Measurements from ENCODE around the gene C9orf43. TPM values are rescaled to one million over a fixed set of nuclear protein-coding genes. Genes with fewer than 3 reads are reported as not detected.
A peak's percentile ranks its signal among the peaks of the same experiment; 100 is the strongest.
"Not testable (repeated sequence)": the region's sequence is repeated elsewhere in the genome, so short reads cannot be mapped to it uniquely, and the experiment has no call there.

The C9orf43 gene
- total RNA-seq, 1 donor from 2014 or later: 0.48 TPM

- no peaks in the 10 kb centered on the region for H3K9me3 Mint-ChIP-seq
- peaks cover 33% of the 10 kb centered on the region for H3K36me3 Mint-ChIP-seq (ENCODE audit: low read depth)
- H3K4me1 Mint-ChIP-seq (ENCODE audit: low read depth): peaks cover 20% of the 10 kb centered on the region
Measured at GRCh38 chr9:113409481-113409880, 1.1 kb upstream of the C9orf43 start.

DNA sequence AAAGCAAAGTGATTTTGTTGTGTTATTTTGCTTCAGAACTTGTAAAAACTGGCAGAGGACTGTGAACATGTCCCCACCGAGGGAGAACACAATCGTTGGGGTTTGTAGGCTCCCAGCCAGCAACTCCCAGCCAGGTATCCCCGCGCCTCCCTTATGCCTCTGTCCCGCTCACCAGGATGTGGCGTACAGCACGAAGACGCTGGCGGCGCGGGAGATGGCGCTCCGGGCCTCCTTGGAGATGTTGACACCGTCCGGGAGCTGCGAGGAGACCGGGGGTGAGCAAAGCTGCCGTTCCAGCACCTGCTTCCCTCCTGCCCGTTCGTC is 702 bp upstream of the C9orf43 start:
- Mint-ChIP-seq H3K36me3 (ENCODE audit: low read depth) (peaks cover 33% of the 10 kb centered on the region), H3K4me1 (ENCODE audit: low read depth) (peaks cover 20% of the 10 kb centered on the region), H3K27me3 (ENCODE audit: low read depth) (no peaks in the 10 kb centered on the region), H3K4me3 (ENCODE audit: low read depth) (peak overlapping the region; percentile 97), H3K9me3 (no peaks in the 10 kb centered on the region), H3K27ac (peak overlapping the region; percentile 99)
- intact Hi-C loops (cut with micrococcal nuclease): loop anchor here (1.0 to 5.0 kb wide), 9 partner anchors 9 to 258 kb away; partner anchors contain the start of genes ALAD, CDC26, FKBP15 and HDHD3
- no peak for DNase-seq (ENCODE audit: low spot score)

More at GRCh38 chr9:113409481-113409880, 1.1 kb upstream of the C9orf43 start:
- DNase-seq (ENCODE audit: low spot score): no peak
- Mint-ChIP-seq H3K27ac (peak overlapping the region; percentile 99), H3K4me3 (ENCODE audit: low read depth) (peak overlapping the region; percentile 97), H3K27me3 (ENCODE audit: low read depth) (no peaks in the 10 kb centered on the region)
- intact Hi-C loops (cut with micrococcal nuclease): no loop called here

DNA sequence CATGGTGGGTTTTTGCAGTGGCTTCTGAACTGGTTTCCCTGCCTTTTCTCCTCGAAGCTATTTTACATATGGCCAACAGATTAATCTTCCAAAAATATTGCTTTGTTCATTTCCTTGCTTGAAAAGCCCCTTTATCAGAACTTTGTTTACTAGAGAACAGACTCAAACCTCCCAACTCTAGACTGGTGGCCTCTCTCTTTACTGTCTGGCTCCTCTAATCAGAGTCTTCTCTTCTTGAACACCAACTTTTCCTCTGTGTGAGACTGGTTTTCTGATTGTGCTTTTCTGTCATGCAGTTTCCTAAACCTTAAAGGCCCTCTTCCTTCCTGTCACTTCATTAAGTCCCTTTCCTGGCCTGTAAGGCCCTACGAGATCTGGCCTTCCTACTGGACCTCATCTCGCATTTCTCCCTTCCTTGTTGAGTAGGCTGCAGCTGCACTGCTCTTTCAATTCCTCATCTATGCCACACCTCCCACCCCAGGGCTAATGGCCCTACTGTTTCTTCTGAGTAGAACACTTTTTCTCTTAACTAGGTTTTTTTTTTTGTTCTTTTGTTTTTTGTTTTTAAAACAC is 5.7 kb downstream of the C9orf43 start:
- Mint-ChIP-seq H3K36me3 (ENCODE audit: low read depth) (no peaks in the 10 kb centered on the region), H3K4me3 (ENCODE audit: low read depth) (no peak overlapping the region), H3K4me1 (ENCODE audit: low read depth) (no peaks in the 10 kb centered on the region), H3K27ac (no peak overlapping the region), H3K27me3 (ENCODE audit: low read depth) (peaks cover 7% of the 10 kb centered on the region), H3K9me3 (no peaks in the 10 kb centered on the region)
- no peak for DNase-seq (ENCODE audit: low spot score)
- intact Hi-C loops (cut with micrococcal nuclease): no loop called here

DNA sequence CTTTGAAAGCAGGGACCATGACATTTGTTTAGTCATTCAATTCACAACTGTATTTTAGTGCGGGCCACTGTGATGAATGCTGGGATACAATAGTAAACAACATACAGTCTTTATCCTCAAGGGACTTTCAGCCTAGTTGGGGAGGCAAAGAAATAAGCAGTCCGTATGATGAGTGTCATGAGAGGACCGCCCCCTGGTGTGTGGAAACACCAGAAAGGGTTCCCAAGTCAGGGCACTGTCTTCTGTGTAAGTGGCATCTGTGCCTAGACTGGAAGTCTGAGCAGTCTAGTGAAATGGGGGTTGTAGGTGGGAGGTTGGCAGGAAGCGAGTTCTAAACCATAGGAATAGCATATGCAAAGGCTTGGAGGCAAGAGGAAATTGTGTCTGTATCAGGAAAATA is 6.8 kb downstream of the C9orf43 start:
- no peak overlapping the region for H3K27ac Mint-ChIP-seq
- no peak overlapping the region for H3K4me3 Mint-ChIP-seq (ENCODE audit: low read depth)
- no peak for DNase-seq (ENCODE audit: low spot score)
- no peaks in the 10 kb centered on the region for H3K9me3 Mint-ChIP-seq
- intact Hi-C loops (cut with micrococcal nuclease): no loop called here
- H3K36me3 Mint-ChIP-seq (ENCODE audit: low read depth): no peaks in the 10 kb centered on the region
- H3K27me3 Mint-ChIP-seq (ENCODE audit: low read depth): peaks cover 7% of the 10 kb centered on the region
- no peaks in the 10 kb centered on the region for H3K4me1 Mint-ChIP-seq (ENCODE audit: low read depth)

GRCh38 chr9:113421726-113422125 is 11.2 kb downstream of the C9orf43 start:
- Mint-ChIP-seq H3K36me3 (ENCODE audit: low read depth) (no peaks in the 10 kb centered on the region), H3K27ac (no peak overlapping the region), H3K4me1 (ENCODE audit: low read depth) (no peaks in the 10 kb centered on the region), H3K4me3 (ENCODE audit: low read depth) (no peak overlapping the region), H3K27me3 (ENCODE audit: low read depth) (peaks cover 30% of the 10 kb centered on the region), H3K9me3 (no peaks in the 10 kb centered on the region)
- intact Hi-C loops (cut with micrococcal nuclease): no loop called here
- no peak for DNase-seq (ENCODE audit: low spot score)

- no peak for DNase-seq (ENCODE audit: low spot score)
Measured at GRCh38 chr9:113425072-113425471, 14.5 kb downstream of the C9orf43 start.

GRCh38 chr9:113426701-113427100 is 16.2 kb downstream of the C9orf43 start:
- Mint-ChIP-seq H3K27ac (no peak overlapping the region), H3K36me3 (ENCODE audit: low read depth) (no peaks in the 10 kb centered on the region), H3K27me3 (ENCODE audit: low read depth) (peaks cover 26% of the 10 kb centered on the region), H3K4me1 (ENCODE audit: low read depth) (no peaks in the 10 kb centered on the region), H3K9me3 (no peaks in the 10 kb centered on the region), H3K4me3 (ENCODE audit: low read depth) (no peak overlapping the region)
- intact Hi-C loops (cut with micrococcal nuclease): no loop called here
- no peak for DNase-seq (ENCODE audit: low spot score)

More at GRCh38 chr9:113425072-113425471, 14.5 kb downstream of the C9orf43 start:
- Mint-ChIP-seq H3K4me3 (ENCODE audit: low read depth) (no peak overlapping the region), H3K9me3 (no peaks in the 10 kb centered on the region), H3K27ac (no peak overlapping the region), H3K27me3 (ENCODE audit: low read depth) (peaks cover 31% of the 10 kb centered on the region), H3K4me1 (ENCODE audit: low read depth) (no peaks in the 10 kb centered on the region), H3K36me3 (ENCODE audit: low read depth) (no peaks in the 10 kb centered on the region)
- intact Hi-C loops (cut with micrococcal nuclease): no loop called here

DNA sequence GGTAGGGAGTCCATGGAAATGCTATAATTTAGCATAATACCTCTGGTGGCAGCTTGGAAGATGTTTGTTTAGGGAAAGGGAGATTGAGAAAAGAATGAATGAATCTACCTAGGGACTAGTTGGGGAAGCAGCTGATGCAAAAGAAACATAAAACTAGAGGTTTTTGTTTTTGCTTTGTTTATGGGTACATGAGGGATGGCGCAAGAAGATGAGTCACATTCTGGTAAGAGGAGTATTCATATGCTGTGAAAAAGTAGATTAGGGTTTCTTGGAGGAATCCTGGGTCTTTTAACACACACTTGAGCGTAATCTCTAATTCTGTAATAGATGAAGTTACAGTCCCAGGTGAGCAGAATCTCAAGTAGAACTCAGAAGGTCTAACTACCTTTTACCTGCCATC is 17.1 kb downstream of the C9orf43 start:
- no peak for DNase-seq (ENCODE audit: low spot score)
- H3K27ac Mint-ChIP-seq: no peak overlapping the region
- H3K27me3 Mint-ChIP-seq (ENCODE audit: low read depth): peaks cover 31% of the 10 kb centered on the region
- no peaks in the 10 kb centered on the region for H3K36me3 Mint-ChIP-seq (ENCODE audit: low read depth)
- intact Hi-C loops (cut with micrococcal nuclease): no loop called here
- no peaks in the 10 kb centered on the region for H3K4me1 Mint-ChIP-seq (ENCODE audit: low read depth)
- no peaks in the 10 kb centered on the region for H3K9me3 Mint-ChIP-seq
- no peak overlapping the region for H3K4me3 Mint-ChIP-seq (ENCODE audit: low read depth)

- H3K27me3 Mint-ChIP-seq (ENCODE audit: low read depth): peaks cover 35% of the 10 kb centered on the region
- intact Hi-C loops (cut with micrococcal nuclease): no loop called here
- H3K4me1 Mint-ChIP-seq (ENCODE audit: low read depth): no peaks in the 10 kb centered on the region
- no peak for DNase-seq (ENCODE audit: low spot score)
- no peak overlapping the region for H3K27ac Mint-ChIP-seq
- H3K4me3 Mint-ChIP-seq (ENCODE audit: low read depth): no peak overlapping the region
- H3K9me3 Mint-ChIP-seq: no peaks in the 10 kb centered on the region
- H3K36me3 Mint-ChIP-seq (ENCODE audit: low read depth): no peaks in the 10 kb centered on the region
Measured at GRCh38 chr9:113428062-113428615, 17.6 kb downstream of the C9orf43 start.

DNA sequence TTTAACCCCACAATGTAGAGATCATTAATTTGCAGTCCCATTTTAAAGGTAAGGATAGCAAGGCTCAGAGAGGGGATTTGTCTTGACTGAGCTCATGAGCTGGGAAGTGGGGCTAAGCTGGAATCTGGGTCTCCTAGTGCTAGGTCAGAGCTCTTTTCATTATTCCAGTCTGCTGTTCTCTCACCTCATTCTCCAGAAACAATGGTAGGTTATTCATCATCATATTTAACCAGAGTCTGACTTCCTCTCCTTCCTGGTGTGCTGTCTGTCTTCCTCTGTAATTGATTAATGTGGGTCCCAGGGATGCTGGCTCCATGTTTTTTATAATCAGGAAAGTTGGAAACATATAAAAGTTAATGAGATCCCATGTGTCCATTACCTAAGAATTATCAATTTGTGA is 20.6 kb downstream of the C9orf43 start:
- no peaks in the 10 kb centered on the region for H3K36me3 Mint-ChIP-seq (ENCODE audit: low read depth)
- H3K27ac Mint-ChIP-seq: no peak overlapping the region
- no peaks in the 10 kb centered on the region for H3K4me1 Mint-ChIP-seq (ENCODE audit: low read depth)
- no peaks in the 10 kb centered on the region for H3K9me3 Mint-ChIP-seq
- H3K4me3 Mint-ChIP-seq (ENCODE audit: low read depth): no peak overlapping the region
- no peak for DNase-seq (ENCODE audit: low spot score)
- intact Hi-C loops (cut with micrococcal nuclease): no loop called here
- H3K27me3 Mint-ChIP-seq (ENCODE audit: low read depth): peaks cover 25% of the 10 kb centered on the region

DNA sequence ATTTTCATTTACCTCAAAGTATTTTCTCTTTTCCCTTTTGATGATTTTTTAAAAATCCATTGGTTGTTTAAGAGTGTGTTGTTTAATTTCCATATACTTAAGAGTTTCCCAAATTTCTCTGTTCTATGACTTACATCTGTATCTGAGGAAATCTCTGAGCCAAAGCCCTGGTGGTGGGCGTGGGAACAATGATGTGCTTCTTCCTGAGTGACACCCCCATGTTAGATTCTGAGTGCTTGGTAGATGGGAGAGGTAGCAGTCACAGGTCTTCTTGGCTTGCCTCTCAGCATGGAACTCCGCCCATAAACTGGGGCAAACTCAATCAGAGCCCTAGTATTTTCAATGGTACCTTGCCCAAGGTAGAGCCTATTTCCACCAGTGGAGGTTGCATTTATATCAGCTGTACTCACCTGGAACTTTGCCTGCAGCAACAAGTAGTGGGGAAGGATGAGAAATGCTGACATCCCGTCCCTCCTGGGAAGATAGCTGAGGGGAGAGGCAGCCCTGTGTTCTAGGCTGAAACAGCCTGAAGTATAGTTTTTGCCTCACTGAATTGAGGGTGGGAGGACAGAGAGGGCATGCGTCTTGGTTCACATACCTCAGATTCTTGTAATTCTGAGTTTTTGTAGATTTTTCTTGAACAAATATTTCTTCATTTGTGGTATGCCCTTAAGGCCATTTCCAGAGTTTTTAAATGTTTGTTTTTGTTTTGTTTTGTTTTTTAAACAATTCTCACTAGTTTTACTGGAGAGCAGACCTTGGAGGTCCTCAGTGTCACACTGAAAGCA is 26.4 kb downstream of the C9orf43 start:
- Mint-ChIP-seq H3K9me3 (no peaks in the 10 kb centered on the region), H3K36me3 (ENCODE audit: low read depth) (no peaks in the 10 kb centered on the region), H3K27me3 (ENCODE audit: low read depth) (peaks cover 22% of the 10 kb centered on the region), H3K27ac (no peak overlapping the region), H3K4me1 (ENCODE audit: low read depth) (peaks cover 3% of the 10 kb centered on the region), H3K4me3 (ENCODE audit: low read depth) (no peak overlapping the region)
- intact Hi-C loops (cut with micrococcal nuclease): no loop called here
- DNase-seq (ENCODE audit: low spot score): no peak

GRCh38 chr9:113437716-113438115 is 27.2 kb downstream of the C9orf43 start:
- H3K4me3 Mint-ChIP-seq (ENCODE audit: low read depth); H3K36me3 Mint-ChIP-seq (ENCODE audit: low read depth); H3K9me3 Mint-ChIP-seq; H3K27ac Mint-ChIP-seq; H3K4me1 Mint-ChIP-seq (ENCODE audit: low read depth); intact Hi-C loops (cut with micrococcal nuclease); DNase-seq (ENCODE audit: low spot score): not testable (repeated sequence)
- H3K27me3 Mint-ChIP-seq (ENCODE audit: low read depth): peaks cover 16% of the 10 kb centered on the region

DNA sequence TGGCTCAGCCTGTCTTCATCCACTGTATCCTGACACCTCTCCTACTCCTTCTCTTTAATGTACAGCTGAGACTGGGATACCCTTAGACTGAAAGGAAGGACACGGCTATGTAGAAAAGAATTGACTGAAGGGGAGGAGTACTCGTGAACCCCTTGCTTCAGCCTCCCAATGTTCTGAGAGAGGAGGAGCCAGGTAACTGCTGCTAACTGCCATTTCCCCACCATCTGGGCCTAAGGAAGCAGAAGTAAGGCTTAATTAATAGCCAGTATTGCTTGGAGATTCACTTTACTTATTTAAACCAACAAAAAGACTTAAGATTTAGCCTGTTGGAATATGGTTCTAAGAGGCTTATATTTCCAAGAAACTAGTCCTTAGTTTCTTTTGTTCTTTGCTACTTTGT is 34.2 kb downstream of the C9orf43 start:
- Mint-ChIP-seq H3K27ac (no peak overlapping the region), H3K36me3 (ENCODE audit: low read depth) (no peaks in the 10 kb centered on the region), H3K4me1 (ENCODE audit: low read depth) (peaks cover 3% of the 10 kb centered on the region), H3K9me3 (no peaks in the 10 kb centered on the region), H3K4me3 (ENCODE audit: low read depth) (no peak overlapping the region), H3K27me3 (ENCODE audit: low read depth) (no peaks in the 10 kb centered on the region)
- DNase-seq (ENCODE audit: low spot score): no peak
- intact Hi-C loops (cut with micrococcal nuclease): no loop called here

Data from activated T-helper 2 cell treated with anti-CD3 and anti-CD28 coated beads, Interferon-gamma antibody, Interleukin-2, Interleukin-4, amounts not matched to agents 10 μg/mL and 5 μg/mL and 100 μg/mL, durations not matched to agents 14 hours and 24 hours and 36 hours (primary cell).